HG03571 (cell line): ENCODE data around the gene FTCD.

Experiments
- ATAC-seq: cut with Tn5 transposase; IDR thresholded peaks from one replicate; pipeline ENCODE4 v1.9.1; 2021; ENCODE audit not compliant: unreplicated experiment

FTCD gene

DNA sequence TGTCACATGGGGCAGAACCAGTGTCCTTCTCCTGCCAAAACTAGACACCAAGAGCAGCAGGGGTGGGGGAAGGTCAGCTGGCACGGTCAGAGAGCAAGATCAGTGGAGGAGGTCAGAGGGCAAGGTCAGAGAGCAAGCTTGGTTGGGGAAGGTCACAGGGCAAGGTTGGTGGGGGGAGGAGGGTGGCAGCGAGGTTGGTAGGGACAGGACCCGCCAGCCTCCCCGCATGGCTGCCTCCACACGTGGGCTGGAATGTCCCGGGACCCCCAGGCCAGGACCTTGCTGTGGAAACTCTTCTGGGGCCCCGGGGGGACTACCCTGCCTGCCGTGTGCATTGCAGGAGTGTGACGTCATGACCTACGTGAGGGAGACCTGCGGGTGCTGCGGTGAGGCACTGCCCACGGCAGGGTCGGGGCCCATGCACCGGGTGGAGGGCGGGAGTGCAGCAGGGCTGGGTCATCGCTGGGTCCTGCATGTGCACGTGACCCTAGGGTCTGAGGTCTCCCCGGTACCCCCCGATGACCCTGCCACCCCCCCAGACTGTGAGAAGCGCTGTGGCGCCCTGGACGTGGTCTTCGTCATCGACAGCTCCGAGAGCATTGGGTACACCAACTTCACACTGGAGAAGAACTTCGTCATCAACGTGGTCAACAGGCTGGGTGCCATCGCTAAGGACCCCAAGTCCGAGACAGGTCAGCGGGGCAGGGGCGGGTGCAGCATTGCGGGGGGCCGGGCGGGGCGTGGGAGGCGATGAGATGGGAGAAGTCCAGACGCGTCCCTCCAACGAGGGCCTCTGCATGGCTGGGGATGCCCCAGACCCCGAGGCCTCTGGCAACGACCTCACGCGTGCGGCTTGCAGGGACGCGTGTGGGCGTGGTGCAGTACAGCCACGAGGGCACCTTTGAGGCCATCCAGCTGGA lies 30.2 kb downstream of the FTCD start:
- no peak for ATAC-seq

- no peak for ATAC-seq
Observed at GRCh38 chr21:46124083-46124925, 31.1 kb downstream of the FTCD start.

DNA sequence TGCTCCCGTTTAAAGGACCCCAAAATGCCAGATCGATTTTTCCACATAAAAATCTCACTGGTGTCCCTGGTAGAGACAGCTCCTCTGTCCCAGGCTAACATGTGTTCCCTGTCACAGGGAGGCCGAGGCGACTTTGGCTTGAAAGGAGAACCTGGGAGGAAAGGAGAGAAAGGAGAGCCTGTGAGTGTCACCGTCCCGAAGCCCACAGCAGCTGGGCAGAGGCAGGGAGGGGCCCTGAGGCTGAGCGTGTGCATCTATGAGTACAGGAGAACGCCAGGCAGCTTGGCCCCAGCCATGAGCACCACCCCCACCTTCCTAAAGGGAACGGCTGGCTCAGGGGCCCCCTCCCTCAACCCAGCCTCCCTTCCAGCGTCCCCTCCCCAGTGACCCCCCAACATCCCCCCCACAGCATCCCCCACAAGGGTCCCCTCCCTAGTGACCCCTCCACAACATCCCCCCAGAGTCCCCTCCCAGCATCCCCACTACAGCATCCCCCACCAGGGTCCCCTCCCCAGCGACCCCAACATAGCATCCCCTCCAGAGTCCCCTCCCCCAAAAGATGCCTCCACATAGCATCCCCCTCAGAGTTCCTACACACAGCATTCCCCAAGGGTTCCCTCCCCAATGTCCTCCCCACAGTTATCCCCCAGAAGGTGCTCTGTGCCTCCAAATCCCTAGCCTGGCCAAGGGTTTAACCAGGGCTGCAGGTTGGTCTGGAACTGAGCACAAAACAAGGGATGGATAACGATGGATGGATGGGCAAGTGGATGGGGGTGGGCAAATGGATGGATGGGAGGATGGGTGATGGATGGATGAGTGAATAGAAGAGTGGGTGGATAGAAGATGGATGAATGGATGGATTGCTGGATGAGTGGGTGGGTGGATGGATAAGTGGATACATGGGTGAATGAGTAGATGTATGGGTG lies 32.4 kb downstream of the FTCD start:
- ATAC-seq: no peak

DNA sequence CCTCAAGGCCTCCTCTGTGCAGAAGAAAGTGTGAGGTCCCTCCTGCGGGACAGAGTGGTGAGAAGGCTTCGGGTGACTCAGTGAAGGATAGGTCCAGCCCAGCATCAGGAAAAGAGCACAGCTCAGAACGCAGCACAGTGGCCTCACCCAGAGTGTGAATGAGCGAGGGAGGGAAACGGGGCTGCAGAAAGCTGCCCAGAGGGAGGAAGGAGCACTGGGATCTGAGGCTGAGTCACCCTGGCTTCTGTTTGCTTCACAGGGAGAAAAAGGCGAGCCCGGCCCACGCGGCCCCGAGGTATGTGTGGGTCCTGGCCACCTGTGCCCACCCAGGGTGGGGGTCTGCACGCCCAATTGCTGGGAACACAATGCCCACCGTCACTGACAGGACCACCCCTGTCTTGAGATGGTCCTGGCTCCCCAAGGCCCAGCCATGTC lies 33.1 kb downstream of the FTCD start:
- ATAC-seq: no peak

DNA sequence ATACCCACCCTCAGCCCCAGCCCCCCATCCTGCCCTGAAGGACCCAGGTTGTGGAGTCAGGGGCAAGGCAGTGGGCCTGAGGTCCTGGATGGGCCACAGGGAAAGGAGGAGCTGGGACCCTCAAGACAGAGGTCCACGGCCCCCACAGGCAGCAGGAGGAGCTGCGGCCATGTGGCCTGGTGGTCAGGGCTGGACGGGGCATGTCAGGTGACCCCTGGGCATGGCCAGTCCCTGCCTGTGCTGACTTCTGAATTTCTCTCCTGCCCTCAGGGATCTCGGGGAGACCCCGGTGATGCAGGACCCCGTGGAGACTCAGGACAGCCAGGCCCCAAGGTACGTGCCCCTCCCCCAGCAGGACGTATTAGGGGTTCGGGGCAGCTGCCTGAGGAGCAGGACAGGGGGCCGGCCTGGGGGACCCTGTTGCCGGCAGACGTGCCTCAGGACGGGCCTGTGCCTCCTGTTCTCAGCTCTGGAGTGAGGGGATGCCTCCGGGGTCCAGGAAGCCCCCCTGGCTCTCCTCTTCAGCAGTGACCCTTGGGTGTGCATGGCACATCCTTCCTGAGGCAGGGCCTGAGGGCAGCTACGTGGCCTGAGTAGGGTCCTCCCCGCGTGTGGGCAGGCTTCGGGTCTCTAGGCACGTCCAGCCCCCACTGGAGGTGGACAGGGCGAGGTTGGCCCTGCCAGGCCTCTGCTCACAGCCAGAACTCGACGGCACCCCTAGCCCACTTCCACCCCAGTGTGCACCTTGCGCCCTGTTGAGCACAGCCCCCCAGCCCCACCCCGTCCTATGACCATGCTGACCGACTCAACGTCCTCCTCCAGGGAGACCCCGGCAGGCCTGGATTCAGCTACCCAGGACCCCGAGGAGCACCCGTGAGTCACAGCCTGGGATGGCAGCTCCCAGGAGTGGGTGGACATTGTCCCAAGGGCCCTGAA lies 33.8 kb downstream of the FTCD start:
- ATAC-seq: no peak

DNA sequence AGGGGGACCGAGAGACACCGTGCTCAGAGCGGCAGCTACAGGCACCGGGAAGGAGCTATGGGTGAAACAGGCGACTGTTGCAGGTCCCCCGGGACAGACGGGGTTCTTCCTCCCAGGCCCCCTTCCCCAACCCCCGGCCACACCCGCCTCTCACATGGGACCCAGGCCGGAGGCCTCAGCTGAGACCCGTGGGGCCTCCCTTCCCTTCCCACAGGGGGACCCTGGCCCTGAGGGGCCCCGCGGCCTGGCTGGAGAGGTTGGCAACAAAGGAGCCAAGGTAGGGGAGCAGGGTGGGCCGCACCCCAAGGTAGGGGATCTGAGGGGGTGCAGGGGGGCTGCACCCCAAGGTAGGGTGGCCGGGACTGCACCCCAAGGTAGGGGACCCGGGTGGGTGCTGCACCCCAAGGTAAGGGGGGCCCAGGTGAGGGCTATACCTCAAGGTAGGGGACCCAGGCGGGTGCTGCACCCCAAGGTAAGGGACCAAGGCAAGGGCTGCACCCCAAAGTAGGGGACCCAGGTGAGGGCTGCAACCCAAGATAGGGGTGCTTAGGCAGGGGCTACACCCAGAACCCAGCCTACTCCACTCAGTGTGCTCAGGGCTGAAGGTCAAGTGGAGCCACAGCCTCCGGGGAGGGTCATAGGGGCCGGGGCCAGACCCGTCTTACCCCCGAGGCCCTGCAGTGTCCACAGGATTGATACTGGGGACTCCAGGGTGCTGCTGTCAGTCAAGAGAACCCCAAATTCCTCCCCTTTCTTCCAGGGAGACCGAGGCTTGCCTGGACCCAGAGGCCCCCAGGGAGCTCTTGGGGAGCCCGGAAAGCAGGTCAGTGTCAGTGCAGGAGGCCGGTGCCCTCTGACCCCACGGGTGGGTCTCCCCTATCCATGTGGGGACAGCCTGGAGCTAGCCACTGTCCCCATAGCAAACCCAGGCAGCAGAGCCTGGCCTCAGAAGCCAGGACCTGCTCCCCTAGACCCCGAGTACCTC lies 34.8 kb downstream of the FTCD start:
- ATAC-seq: no peak

DNA sequence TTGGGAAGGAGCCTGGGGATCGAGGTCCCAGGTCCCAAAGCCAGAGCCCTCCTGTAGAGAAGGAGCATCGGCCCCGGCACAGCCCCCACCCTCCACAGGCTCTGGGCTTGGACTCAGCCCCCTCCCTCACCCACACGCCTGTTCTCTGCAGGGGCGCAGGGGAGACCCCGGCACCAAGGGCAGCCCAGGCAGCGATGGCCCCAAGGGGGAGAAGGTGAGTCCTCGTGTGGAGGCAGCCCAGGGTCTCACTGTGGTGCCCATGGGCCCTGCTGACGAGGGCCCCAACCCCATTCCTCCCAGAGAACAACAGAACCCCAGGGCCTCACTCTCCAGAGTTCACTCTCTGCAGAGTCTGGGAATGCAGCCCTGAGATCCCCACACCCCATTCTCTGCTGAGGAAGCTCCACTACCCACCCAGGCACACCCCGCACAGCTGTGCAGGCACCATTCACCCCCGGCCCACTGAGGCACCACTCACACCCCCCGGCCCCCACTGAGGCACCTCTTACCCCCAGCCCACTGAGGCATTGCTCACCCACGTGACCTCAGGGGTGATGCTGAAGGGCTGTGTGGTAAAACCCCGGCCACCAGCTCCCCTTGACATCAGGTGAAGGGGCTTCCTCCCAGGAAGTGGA lies 35.6 kb downstream of the FTCD start:
- no peak for ATAC-seq

DNA sequence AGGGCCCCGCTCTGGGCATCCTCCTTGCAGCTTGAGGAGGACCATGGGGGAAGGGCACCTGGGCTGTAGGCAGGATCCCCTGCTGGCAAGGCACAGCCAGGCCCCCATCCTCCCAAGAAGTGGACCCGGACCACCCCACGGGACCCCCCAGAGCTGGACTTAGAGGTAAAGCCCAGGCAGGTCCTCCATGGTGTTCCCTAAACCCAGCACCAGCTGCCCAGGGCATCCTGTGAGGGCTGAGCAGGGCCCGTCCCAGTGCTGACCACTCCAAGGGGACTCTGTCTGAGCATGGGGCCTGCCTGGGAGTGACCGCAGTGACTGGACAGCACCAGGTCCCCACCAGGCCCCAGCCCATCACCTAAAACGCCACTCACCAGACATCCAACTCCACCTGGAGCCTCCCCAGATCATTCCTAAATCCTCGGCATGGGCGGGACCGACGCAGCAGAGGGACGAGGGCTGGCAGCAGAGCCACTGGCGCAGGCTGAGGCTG lies 36.2 kb downstream of the FTCD start:
- no peak for ATAC-seq

DNA sequence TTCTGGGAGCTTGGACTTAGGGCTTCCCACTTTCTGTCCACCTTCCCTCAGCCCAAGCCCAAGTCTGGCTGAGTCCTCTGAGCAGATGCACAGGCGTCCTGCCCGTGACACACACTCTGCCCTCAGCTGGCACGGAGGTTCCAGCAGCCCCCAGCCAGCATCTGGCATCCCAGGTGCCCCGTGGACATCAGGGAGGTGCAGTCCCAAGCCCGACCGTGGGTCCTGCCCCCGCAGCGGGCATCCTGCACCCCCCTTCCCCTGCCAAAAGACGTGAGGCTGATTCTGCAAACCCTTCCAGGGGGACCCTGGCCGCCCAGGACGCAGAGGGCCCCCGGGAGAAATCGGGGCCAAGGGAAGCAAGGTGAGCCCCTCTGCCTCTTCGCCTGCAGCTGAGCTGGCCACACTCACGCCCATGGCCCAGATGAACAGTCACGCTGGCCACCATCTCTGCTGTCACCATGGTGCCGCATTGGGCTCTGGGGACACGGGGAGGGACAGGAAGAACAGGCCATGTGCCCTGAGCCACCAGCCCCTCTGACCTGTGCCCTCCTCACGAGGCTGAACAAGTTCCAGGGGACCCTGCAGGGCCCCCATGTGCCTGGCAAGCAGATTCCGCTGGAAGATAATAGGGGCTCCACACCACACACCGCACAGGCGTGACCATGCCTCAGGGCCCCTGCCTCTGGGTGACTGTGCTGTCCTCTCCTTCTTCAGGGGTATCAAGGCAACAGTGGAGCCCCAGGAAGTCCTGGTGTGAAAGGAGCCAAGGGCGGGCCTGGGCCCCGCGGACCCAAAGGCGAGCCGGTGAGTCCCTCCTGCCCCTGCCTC lies 36.8 kb downstream of the FTCD start:
- no peak for ATAC-seq

GRCh38 chr21:46117586-46118315 lies 37.6 kb downstream of the FTCD start:
- ATAC-seq: no peak

GRCh38 chr21:46116776-46117585 lies 38.4 kb downstream of the FTCD start:
- no peak for ATAC-seq

- no peak for ATAC-seq
Observed at GRCh38 chr21:46116189-46116775, 39.1 kb downstream of the FTCD start.

GRCh38 chr21:46115441-46116188 lies 39.8 kb downstream of the FTCD start:
- no peak for ATAC-seq

- no peak for ATAC-seq
Observed at GRCh38 chr21:46114963-46115362, 40.4 kb downstream of the FTCD start.
